ENCODE measurements around the gene VLDLR. TPM values are rescaled to one million over a fixed set of nuclear protein-coding genes. Genes with fewer than 3 reads are reported as not detected.

VLDLR gene
- total and polyA plus RNA-seq, 2 of the 13 experiments (the other 11 are each of a cell fraction or from before 2014, with no cell fraction given), result 3.4 to 10.5 TPM

DNA sequence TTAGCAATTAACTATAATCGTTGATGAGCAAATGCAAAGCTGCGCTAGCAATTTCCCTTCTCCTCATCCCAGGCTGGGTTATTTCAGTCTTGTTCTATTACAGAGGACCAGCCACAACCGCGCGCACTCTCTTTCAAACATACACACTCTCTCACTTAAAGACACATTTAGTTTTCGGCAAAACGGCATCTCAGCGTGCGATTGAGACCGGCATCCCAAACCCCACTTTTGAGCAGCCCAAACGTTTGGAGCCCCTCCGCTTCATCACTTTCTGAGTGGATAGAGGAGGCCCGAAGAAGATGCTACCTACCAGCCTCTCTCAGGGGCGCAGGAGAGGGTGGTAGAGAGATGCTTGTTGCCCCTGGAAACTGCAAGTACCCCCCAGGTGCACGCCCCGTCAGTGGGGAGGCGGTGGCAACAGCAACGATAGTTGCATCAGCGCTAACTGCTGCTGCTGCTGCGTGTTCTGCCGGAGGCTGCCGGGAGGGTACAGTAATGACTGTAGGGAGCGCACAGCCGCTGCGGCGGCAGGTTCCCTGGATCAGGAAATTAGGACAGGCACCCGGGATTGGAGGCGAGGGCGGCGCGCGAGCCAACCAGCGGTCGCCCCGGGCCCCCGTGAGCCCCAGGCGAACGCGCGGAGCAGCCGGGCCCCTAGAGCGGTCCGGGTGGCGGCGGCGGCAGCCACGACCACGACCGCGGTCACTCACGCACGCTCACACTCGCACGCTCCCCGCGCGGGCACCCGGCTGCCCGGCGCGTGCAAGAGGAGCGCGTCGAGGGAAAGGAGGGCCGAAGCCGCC lies 467 bp upstream of the VLDLR start (continued):
- TF ChIP-seq YEATS4 (CRISPR knock-in tag; IDR thresholded peaks at IDR 0.05; ENCODE audit: borderline replicate concordance) (peak; percentile 55; the same call in 1 of the 2 replicates), ZNF225 (CRISPR knock-in tag; IDR thresholded peaks at IDR 0.05) (peak; percentile 86), MYC (CRISPR knock-in tag; IDR thresholded peaks at IDR 0.05; ENCODE audit: borderline replicate concordance) (peak; percentile 22; the same call in 1 of the 2 replicates), SALL1 (CRISPR knock-in tag; IDR thresholded peaks at IDR 0.05) (no peak), SPEN (CRISPR knock-in tag; IDR thresholded peaks at IDR 0.05; ENCODE audit: low read depth) (no peak), MAZ (IDR thresholded peaks at IDR 0.05; ENCODE audit: borderline replicate concordance, low read depth, low read length) (no peak), MAZ (CRISPR knock-in tag; IDR thresholded peaks at IDR 0.05; ENCODE audit: low read depth) (peak; percentile 85), SOX13 (IDR thresholded peaks at IDR 0.05) (no peak), SOX13 (CRISPR knock-in tag; conservative IDR thresholded peaks at IDR 0.05 in 1 of 2, IDR thresholded peaks at IDR 0.05 in 1 of 2) (peak in 1 of 2 experiments; percentile 15; a peak in 1 of 4 replicates), CBFB (CRISPR knock-in tag; IDR thresholded peaks at IDR 0.05) (0 out of 2 replicates have a peak, but pooled peaks have one; percentile 39), KLF16 (CRISPR knock-in tag; IDR thresholded peaks at IDR 0.05) (peak in 1 of 2 experiments; percentile 76; a peak in 1 of 4 replicates), SAP130 (CRISPR knock-in tag; IDR thresholded peaks at IDR 0.05; ENCODE audit: low read depth) (peak; percentile 34; the same call in 1 of the 2 replicates), ZBTB42 (CRISPR knock-in tag; IDR thresholded peaks at IDR 0.05) (no peak), ZNF7 (CRISPR knock-in tag; IDR thresholded peaks at IDR 0.05) (no peak), GATAD2A (CRISPR knock-in tag; IDR thresholded peaks at IDR 0.05) (peak; percentile 59; the same call in 1 of the 2 replicates), SMAD3 (CRISPR knock-in tag; IDR thresholded peaks at IDR 0.05) (0 out of 2 replicates have a peak, but pooled peaks have one; percentile 24), DMAP1 (CRISPR knock-in tag; IDR thresholded peaks at IDR 0.05) (peak; percentile 36; the same call in 1 of the 2 replicates), ZNF350 (CRISPR knock-in tag; IDR thresholded peaks at IDR 0.05; ENCODE audit: borderline replicate concordance, low read depth) (peak; percentile 60; the same call in 1 of the 2 replicates)
- TF ChIP-seq, protein P1, sequence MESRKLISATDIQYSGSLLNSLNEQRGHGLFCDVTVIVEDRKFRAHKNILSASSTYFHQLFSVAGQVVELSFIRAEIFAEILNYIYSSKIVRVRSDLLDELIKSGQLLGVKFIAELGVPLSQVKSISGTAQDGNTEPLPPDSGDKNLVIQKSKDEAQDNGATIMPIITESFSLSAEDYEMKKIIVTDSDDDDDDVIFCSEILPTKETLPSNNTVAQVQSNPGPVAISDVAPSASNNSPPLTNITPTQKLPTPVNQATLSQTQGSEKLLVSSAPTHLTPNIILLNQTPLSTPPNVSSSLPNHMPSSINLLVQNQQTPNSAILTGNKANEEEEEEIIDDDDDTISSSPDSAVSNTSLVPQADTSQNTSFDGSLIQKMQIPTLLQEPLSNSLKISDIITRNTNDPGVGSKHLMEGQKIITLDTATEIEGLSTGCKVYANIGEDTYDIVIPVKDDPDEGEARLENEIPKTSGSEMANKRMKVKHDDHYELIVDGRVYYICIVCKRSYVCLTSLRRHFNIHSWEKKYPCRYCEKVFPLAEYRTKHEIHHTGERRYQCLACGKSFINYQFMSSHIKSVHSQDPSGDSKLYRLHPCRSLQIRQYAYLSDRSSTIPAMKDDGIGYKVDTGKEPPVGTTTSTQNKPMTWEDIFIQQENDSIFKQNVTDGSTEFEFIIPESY (CRISPR knock-in tag; IDR thresholded peaks at IDR 0.05), result 0 out of 2 replicates have a peak, but pooled peaks have one; percentile 11
